ENCODE measurements around the gene MSRB1. TPM values are rescaled to one million over a fixed set of nuclear protein-coding genes. Genes with fewer than 3 reads are reported as not detected.

Gene MSRB1
- total and polyA plus RNA-seq, 9 of the 15 experiments (the other 6 are each of a cell fraction or from before 2014, with no cell fraction given): 5.4 to 33.7 (median 25.7) TPM

DNA sequence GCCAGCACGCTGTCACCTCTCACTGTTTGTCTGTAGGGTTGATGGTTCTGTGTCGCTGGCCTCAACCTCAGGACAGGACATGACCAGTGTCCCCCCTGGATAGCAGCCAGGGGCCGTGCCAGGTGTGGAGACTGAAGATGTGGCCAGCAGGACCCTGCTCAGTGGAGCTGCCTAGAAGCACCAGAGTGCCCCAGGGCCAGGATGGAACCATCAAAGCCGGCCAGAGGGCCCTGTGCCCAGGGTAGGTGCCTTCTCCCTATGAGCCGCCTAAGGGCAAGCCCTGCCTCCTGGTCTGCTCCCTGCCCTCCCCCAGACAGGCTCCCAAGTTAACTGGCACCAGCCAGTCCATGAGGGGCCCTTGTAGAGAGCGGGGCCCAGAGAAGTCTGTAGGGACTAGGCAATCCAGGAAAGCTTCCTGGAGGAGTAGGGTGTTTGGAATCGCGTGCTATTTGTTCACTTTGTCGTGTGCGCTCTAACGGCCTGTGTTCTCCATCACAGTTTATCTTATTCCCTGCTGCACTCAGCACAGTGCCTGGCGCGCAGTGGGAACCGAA, 15.8 kb upstream of the MSRB1 start (continued):
- TF ChIP-seq, protein P1, sequence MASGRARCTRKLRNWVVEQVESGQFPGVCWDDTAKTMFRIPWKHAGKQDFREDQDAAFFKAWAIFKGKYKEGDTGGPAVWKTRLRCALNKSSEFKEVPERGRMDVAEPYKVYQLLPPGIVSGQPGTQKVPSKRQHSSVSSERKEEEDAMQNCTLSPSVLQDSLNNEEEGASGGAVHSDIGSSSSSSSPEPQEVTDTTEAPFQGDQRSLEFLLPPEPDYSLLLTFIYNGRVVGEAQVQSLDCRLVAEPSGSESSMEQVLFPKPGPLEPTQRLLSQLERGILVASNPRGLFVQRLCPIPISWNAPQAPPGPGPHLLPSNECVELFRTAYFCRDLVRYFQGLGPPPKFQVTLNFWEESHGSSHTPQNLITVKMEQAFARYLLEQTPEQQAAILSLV (tag; IDR thresholded peaks at IDR 0.05): no peak
- TF ChIP-seq HSF4 (CRISPR knock-in tag; IDR thresholded peaks at IDR 0.05; ENCODE audit: borderline replicate concordance) (no peak), SREBF1 (IDR thresholded peaks at IDR 0.05; ENCODE audit: borderline replicate concordance, low read depth, low read length) (no peak), CBX1 (IDR thresholded peaks at IDR 0.05; ENCODE audit: low read depth) (no peak; the same call in 1 of the 2 replicates), ZFP36 (IDR thresholded peaks at IDR 0.05; ENCODE audit: low read depth, low read length, partially characterized antibody) (peak; percentile 96), NR2C2 (CRISPR knock-in tag; IDR thresholded peaks at IDR 0.05) (no peak), NR2C2 (tag; IDR thresholded peaks at IDR 0.05) (no peak), ZNF41 (CRISPR knock-in tag; conservative IDR thresholded peaks at IDR 0.05) (no peak), MCM7 (IDR thresholded peaks at IDR 0.05) (no peak), KDM1A (IDR thresholded peaks at IDR 0.05) (peak; percentile 42 to 62; a peak in 2 of 4 replicates)
- TF ChIP-seq, protein P2, sequence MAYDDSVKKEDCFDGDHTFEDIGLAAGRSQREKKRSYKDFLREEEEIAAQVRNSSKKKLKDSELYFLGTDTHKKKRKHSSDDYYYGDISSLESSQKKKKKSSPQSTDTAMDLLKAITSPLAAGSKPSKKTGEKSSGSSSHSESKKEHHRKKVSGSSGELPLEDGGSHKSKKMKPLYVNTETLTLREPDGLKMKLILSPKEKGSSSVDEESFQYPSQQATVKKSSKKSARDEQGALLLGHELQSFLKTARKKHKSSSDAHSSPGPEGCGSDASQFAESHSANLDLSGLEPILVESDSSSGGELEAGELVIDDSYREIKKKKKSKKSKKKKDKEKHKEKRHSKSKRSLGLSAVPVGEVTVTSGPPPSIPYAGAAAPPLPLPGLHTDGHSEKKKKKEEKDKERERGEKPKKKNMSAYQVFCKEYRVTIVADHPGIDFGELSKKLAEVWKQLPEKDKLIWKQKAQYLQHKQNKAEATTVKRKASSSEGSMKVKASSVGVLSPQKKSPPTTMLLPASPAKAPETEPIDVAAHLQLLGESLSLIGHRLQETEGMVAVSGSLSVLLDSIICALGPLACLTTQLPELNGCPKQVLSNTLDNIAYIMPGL (CRISPR knock-in tag; IDR thresholded peaks at IDR 0.05): 0 out of 2 replicates have a peak, but pooled peaks have one; percentile 21
- TF ChIP-seq, protein P3, sequence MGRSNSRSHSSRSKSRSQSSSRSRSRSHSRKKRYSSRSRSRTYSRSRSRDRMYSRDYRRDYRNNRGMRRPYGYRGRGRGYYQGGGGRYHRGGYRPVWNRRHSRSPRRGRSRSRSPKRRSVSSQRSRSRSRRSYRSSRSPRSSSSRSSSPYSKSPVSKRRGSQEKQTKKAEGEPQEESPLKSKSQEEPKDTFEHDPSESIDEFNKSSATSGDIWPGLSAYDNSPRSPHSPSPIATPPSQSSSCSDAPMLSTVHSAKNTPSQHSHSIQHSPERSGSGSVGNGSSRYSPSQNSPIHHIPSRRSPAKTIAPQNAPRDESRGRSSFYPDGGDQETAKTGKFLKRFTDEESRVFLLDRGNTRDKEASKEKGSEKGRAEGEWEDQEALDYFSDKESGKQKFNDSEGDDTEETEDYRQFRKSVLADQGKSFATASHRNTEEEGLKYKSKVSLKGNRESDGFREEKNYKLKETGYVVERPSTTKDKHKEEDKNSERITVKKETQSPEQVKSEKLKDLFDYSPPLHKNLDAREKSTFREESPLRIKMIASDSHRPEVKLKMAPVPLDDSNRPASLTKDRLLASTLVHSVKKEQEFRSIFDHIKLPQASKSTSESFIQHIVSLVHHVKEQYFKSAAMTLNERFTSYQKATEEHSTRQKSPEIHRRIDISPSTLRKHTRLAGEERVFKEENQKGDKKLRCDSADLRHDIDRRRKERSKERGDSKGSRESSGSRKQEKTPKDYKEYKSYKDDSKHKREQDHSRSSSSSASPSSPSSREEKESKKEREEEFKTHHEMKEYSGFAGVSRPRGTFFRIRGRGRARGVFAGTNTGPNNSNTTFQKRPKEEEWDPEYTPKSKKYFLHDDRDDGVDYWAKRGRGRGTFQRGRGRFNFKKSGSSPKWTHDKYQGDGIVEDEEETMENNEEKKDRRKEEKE (IDR thresholded peaks at IDR 0.05; ENCODE audit: borderline replicate concordance in 1 of 2, control insufficient read depth in 1 of 2, low read depth in 2 of 2, low read length in 1 of 2): no peak
- TF ChIP-seq, protein P4, sequence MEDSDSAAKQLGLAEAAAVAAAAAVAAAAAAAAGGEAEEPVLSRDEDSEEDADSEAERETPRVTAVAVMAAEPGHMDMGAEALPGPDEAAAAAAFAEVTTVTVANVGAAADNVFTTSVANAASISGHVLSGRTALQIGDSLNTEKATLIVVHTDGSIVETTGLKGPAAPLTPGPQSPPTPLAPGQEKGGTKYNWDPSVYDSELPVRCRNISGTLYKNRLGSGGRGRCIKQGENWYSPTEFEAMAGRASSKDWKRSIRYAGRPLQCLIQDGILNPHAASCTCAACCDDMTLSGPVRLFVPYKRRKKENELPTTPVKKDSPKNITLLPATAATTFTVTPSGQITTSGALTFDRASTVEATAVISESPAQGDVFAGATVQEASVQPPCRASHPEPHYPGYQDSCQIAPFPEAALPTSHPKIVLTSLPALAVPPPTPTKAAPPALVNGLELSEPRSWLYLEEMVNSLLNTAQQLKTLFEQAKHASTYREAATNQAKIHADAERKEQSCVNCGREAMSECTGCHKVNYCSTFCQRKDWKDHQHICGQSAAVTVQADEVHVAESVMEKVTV (CRISPR knock-in tag; IDR thresholded peaks at IDR 0.05): no peak
- TF ChIP-seq, protein P5, sequence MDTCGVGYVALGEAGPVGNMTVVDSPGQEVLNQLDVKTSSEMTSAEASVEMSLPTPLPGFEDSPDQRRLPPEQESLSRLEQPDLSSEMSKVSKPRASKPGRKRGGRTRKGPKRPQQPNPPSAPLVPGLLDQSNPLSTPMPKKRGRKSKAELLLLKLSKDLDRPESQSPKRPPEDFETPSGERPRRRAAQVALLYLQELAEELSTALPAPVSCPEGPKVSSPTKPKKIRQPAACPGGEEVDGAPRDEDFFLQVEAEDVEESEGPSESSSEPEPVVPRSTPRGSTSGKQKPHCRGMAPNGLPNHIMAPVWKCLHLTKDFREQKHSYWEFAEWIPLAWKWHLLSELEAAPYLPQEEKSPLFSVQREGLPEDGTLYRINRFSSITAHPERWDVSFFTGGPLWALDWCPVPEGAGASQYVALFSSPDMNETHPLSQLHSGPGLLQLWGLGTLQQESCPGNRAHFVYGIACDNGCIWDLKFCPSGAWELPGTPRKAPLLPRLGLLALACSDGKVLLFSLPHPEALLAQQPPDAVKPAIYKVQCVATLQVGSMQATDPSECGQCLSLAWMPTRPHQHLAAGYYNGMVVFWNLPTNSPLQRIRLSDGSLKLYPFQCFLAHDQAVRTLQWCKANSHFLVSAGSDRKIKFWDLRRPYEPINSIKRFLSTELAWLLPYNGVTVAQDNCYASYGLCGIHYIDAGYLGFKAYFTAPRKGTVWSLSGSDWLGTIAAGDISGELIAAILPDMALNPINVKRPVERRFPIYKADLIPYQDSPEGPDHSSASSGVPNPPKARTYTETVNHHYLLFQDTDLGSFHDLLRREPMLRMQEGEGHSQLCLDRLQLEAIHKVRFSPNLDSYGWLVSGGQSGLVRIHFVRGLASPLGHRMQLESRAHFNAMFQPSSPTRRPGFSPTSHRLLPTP (IDR thresholded peaks at IDR 0.05; ENCODE audit: borderline replicate concordance, extremely low read depth, insufficient read length): no peak
- TF ChIP-seq, protein P6, sequence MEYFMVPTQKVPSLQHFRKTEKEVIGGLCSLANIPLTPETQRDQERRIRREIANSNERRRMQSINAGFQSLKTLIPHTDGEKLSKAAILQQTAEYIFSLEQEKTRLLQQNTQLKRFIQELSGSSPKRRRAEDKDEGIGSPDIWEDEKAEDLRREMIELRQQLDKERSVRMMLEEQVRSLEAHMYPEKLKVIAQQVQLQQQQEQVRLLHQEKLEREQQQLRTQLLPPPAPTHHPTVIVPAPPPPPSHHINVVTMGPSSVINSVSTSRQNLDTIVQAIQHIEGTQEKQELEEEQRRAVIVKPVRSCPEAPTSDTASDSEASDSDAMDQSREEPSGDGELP (CRISPR knock-in tag; IDR thresholded peaks at IDR 0.05; ENCODE audit: borderline replicate concordance): no peak
